ENCODE measurements around the gene CNTLN. TPM values are rescaled to one million over a fixed set of nuclear protein-coding genes. Genes with fewer than 3 reads are reported as not detected.
A peak's percentile ranks its signal among the peaks of the same experiment; 100 is the strongest.
"Not testable (repeated sequence)": the region's sequence is repeated elsewhere in the genome, so short reads cannot be mapped to it uniquely, and the experiment has no call there.

The CNTLN gene
- total RNA-seq, 1 experiment from 2014 or later: 7.8 TPM

GRCh38 chr9:17437813-17438212 lies 303.0 kb downstream of the CNTLN start:
- H3K4me3 Mint-ChIP-seq (ENCODE audit: unreplicated experiment): no peak overlapping the region
- TF ChIP-seq CTCF (IDR thresholded peaks at IDR 0.05; ENCODE audit: insufficient read depth in 1 of 2, low read depth in 1 of 2, low read length in 1 of 2, severe bottlenecking in 1 of 2, unreplicated experiment in 1 of 2): no peak
- Histone ChIP-seq H3K36me3 (ENCODE audit: control insufficient read depth, insufficient read depth, low read length) (no peaks in the 10 kb centered on the region), H3K9me3 (no peaks in the 10 kb centered on the region), H3K27me3 (replicated peaks; ENCODE audit: control insufficient read depth, insufficient read depth, low read length) (no peaks in the 10 kb centered on the region), H3K4me1 (no peaks in the 10 kb centered on the region), H3K4me3 (ENCODE audit: low read depth, low read length) (no peak overlapping the region)
- H3K27me3 Mint-ChIP-seq (ENCODE audit: insufficient read depth, unreplicated experiment): no peaks in the 10 kb centered on the region
- intact Hi-C loops (cut with micrococcal nuclease; ENCODE audit: unreplicated experiment): no loop called here
- ChIA-PET CTCF (no interaction called here), POLR2A (no interaction called here)
- no peaks in the 10 kb centered on the region for H3K4me1 Mint-ChIP-seq (ENCODE audit: low read depth, unreplicated experiment)
- DNase-seq: no peak
- BruUV-seq (replicated peaks): no TSS peak
- no peak overlapping the region for H3K27ac Mint-ChIP-seq (ENCODE audit: unreplicated experiment)
- H3K9me3 Mint-ChIP-seq (ENCODE audit: unreplicated experiment): no peaks in the 10 kb centered on the region
- H3K36me3 Mint-ChIP-seq (ENCODE audit: insufficient read depth, unreplicated experiment): no peaks in the 10 kb centered on the region

DNA sequence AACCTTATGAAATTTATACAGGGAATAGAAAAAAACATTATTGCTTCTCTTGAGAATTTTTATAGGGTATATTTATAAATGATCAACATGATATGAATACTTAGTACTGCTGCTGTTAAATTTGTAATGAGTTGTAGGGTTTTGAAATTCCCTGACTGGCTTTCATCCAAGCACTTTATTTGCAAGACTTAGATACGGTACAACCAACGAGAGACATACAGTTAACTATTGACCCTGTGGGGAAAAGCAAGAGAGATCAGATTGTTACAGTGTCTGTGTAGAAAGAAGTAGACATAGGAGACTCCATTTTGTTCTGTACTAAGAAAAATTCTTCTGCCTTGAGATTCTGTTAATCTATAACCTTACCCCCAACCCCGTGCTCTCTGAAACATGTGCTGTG lies 310.3 kb downstream of the CNTLN start:
- H3K9me3 Mint-ChIP-seq (ENCODE audit: unreplicated experiment); H3K36me3 ChIP-seq (ENCODE audit: control insufficient read depth, insufficient read depth, low read length); POLR2A ChIA-PET; H3K4me3 ChIP-seq (ENCODE audit: low read depth, low read length); H3K9me3 ChIP-seq; H3K27me3 ChIP-seq (replicated peaks; ENCODE audit: control insufficient read depth, insufficient read depth, low read length); H3K4me1 Mint-ChIP-seq (ENCODE audit: low read depth, unreplicated experiment); BruUV-seq (replicated peaks); CTCF ChIA-PET; DNase-seq; H3K27me3 Mint-ChIP-seq (ENCODE audit: insufficient read depth, unreplicated experiment); intact Hi-C loops (cut with micrococcal nuclease; ENCODE audit: unreplicated experiment); H3K4me1 ChIP-seq; H3K4me3 Mint-ChIP-seq (ENCODE audit: unreplicated experiment); H3K27ac Mint-ChIP-seq (ENCODE audit: unreplicated experiment); H3K36me3 Mint-ChIP-seq (ENCODE audit: insufficient read depth, unreplicated experiment): not testable (repeated sequence)

DNA sequence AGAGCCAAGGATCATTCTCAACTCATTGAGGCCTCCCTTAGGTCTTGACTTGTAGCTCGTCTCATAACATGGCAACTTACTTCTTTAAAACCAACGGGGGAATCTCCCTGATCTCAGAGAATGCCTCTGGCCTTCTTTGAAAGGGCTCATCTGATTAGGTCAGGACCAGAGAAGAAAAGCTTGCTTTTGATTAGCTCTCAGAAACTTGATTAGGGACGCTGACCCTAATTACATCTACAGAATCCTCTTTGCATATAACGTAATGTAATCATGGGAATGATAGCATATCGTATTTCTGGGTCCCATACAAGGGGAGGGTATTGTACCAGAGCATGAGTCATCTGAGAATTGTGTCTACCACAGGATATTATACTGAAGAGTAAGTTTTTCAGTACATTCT lies 318.9 kb downstream of the CNTLN start:
- no peak for TF ChIP-seq CTCF (IDR thresholded peaks at IDR 0.05; ENCODE audit: insufficient read depth in 1 of 2, low read depth in 1 of 2, low read length in 1 of 2, severe bottlenecking in 1 of 2, unreplicated experiment in 1 of 2)
- Histone ChIP-seq H3K4me1 (no peaks in the 10 kb centered on the region), H3K9me3 (no peaks in the 10 kb centered on the region), H3K27me3 (replicated peaks; ENCODE audit: control insufficient read depth, insufficient read depth, low read length) (no peaks in the 10 kb centered on the region), H3K4me3 (ENCODE audit: low read depth, low read length) (no peak overlapping the region), H3K36me3 (ENCODE audit: control insufficient read depth, insufficient read depth, low read length) (no peaks in the 10 kb centered on the region)
- H3K27me3 Mint-ChIP-seq (ENCODE audit: insufficient read depth, unreplicated experiment): no peaks in the 10 kb centered on the region
- H3K4me3 Mint-ChIP-seq (ENCODE audit: unreplicated experiment): no peak overlapping the region
- no peaks in the 10 kb centered on the region for H3K9me3 Mint-ChIP-seq (ENCODE audit: unreplicated experiment)
- no peak overlapping the region for H3K27ac Mint-ChIP-seq (ENCODE audit: unreplicated experiment)
- no peak for DNase-seq
- H3K4me1 Mint-ChIP-seq (ENCODE audit: low read depth, unreplicated experiment): no peaks in the 10 kb centered on the region
- CTCF ChIA-PET: no interaction called here
- BruUV-seq (replicated peaks): no TSS peak
- intact Hi-C loops (cut with micrococcal nuclease; ENCODE audit: unreplicated experiment): no loop called here
- POLR2A ChIA-PET: no interaction called here
- H3K36me3 Mint-ChIP-seq (ENCODE audit: insufficient read depth, unreplicated experiment): no peaks in the 10 kb centered on the region

GRCh38 chr9:17462869-17463464 lies 328.1 kb downstream of the CNTLN start:
- ChIA-PET CTCF (interaction anchor here (1.0 kb wide), 1 partner anchor 400 kb away, joined by 5 read pairs; no protein-coding TSS in a partner anchor), POLR2A (no interaction called here)
- no peaks in the 10 kb centered on the region for H3K9me3 Mint-ChIP-seq (ENCODE audit: unreplicated experiment)
- peak; percentile 42 to 54 for TF ChIP-seq CTCF (IDR thresholded peaks at IDR 0.05; ENCODE audit: insufficient read depth in 1 of 2, low read depth in 1 of 2, low read length in 1 of 2, severe bottlenecking in 1 of 2, unreplicated experiment in 1 of 2)
- no peaks in the 10 kb centered on the region for H3K36me3 ChIP-seq (ENCODE audit: control insufficient read depth, insufficient read depth, low read length)
- no peak overlapping the region for H3K27ac Mint-ChIP-seq (ENCODE audit: unreplicated experiment)
- intact Hi-C loops (cut with micrococcal nuclease; ENCODE audit: unreplicated experiment): loop anchor here (1.0 to 2.0 kb wide), 3 partner anchors 244 to 400 kb away; no protein-coding TSS in a partner anchor
- H3K27me3 ChIP-seq (replicated peaks; ENCODE audit: control insufficient read depth, insufficient read depth, low read length): no peaks in the 10 kb centered on the region
- no peak overlapping the region for H3K4me3 ChIP-seq (ENCODE audit: low read depth, low read length)
- no peaks in the 10 kb centered on the region for H3K9me3 ChIP-seq
- DNase-seq: peak in 1 of 2 experiments; percentile 32
- no TSS peak for BruUV-seq (replicated peaks)
- no peaks in the 10 kb centered on the region for H3K4me1 ChIP-seq
- H3K4me1 Mint-ChIP-seq (ENCODE audit: low read depth, unreplicated experiment): no peaks in the 10 kb centered on the region
- no peak overlapping the region for H3K4me3 Mint-ChIP-seq (ENCODE audit: unreplicated experiment)
- H3K27me3 Mint-ChIP-seq (ENCODE audit: insufficient read depth, unreplicated experiment): no peaks in the 10 kb centered on the region
- H3K36me3 Mint-ChIP-seq (ENCODE audit: insufficient read depth, unreplicated experiment): no peaks in the 10 kb centered on the region
